ENCODE measurements around the gene TLR4.

Gene TLR4

DNA sequence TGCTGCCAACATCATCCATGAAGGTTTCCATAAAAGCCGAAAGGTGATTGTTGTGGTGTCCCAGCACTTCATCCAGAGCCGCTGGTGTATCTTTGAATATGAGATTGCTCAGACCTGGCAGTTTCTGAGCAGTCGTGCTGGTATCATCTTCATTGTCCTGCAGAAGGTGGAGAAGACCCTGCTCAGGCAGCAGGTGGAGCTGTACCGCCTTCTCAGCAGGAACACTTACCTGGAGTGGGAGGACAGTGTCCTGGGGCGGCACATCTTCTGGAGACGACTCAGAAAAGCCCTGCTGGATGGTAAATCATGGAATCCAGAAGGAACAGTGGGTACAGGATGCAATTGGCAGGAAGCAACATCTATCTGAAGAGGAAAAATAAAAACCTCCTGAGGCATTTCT lies 10.1 kb downstream of the TLR4 start:
- DNase-seq (ENCODE audit: low read depth, low spot score): no peak

DNA sequence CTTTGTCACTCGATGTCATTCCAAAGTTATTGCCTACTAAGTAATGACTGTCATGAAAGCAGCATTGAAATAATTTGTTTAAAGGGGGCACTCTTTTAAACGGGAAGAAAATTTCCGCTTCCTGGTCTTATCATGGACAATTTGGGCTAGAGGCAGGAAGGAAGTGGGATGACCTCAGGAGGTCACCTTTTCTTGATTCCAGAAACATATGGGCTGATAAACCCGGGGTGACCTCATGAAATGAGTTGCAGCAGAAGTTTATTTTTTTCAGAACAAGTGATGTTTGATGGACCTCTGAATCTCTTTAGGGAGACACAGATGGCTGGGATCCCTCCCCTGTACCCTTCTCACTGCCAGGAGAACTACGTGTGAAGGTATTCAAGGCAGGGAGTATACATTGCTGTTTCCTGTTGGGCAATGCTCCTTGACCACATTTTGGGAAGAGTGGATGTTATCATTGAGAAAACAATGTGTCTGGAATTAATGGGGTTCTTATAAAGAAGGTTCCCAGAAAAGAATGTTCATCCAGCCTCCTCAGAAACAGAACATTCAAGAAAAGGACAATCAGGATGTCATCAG lies 11.3 kb downstream of the TLR4 start:
- no peak for DNase-seq (ENCODE audit: low read depth, low spot score)

DNA sequence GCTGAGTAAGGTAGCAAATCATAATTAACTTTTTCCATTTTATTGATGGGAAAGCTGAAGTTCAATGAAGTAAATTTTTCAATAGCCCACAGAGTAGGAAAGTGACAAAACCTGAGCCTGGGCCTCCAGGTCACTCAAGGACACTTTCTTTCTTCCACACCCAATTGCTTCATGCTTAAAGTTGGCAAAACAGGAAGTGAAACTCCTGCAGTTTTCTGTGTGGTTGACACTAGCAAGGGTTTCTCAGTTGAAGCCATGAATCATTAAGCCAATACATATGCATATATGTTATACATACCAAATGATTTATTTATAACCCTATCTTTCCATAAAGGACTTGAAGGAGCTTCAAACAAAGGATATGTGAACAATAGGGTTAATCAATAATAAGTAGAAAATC lies 13.9 kb downstream of the TLR4 start:
- no peak for DNase-seq (ENCODE audit: low read depth, low spot score)

DNA sequence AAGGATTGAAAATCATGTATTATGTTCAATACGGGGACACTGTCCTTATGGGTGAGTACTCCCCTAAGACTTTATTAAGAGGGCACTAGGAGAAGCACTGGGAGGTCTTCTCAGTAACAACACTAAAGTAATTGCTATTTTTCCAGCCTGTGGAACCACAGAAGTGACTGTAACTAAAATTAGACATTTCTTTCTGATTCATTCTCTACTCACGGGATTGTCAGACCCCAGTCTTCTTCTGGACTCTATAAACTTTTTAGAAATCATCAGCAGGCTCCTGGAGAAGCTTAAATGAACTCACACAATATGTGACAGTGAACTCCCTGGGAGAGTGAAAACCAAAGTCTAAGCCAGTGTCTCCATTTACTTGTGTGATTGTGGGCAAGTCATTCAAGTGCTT lies 14.5 kb downstream of the TLR4 start:
- no peak for DNase-seq (ENCODE audit: low read depth, low spot score)

DNA sequence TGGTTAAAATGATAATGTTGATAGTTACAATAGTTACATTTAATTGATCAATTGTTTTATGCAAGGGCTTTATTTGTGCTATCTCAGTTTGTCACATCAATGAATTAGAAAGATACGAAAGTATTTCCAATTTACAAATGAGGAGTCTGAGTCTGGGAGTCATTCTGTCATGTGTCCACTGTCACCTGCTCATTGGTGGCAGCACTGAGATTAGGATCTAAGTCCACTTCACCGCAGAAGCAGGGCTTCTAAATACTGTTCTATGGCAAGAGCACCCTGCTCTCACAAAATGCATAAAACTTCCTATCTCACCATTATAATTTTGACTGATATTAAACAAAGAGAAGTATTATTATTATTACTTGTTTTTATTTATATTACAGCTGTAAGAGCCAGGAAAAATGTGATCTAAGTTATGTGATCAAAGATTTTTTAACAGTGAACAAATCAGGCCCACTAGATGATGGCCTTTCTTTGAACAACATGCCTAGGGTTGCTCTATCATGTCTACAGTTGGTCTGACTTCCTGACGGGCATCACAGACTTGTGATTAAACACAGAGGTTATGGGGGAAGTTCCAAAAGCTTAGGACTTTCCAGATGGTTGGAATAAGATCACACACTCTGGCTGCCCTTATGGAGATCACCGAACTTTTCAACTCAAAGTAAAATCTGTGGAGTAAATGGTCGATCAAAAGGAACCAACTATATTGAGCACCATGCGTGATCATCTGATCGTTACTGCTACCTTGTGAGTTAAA lies 15.1 kb downstream of the TLR4 start:
- DNase-seq (ENCODE audit: low read depth, low spot score): no peak

DNA sequence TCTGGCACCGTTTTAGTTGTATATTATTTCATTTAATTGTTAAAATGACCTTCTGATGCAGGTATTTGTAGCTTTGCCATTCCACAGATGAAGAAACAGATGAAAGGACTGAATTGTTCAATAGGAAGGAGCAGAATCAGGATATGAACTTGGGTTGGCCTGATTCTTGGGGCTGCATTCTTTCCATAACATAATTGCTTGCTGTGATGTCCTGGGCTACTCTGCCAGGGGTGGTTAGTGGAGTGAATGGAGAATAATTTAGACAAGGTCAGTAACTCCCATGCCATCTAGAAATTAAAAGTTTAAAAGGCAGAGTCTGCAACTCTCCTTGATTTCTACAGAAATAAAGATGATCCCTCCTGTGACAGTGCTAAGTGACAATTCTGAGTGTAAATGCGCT lies 15.9 kb downstream of the TLR4 start:
- DNase-seq (ENCODE audit: low read depth, low spot score): no peak

DNA sequence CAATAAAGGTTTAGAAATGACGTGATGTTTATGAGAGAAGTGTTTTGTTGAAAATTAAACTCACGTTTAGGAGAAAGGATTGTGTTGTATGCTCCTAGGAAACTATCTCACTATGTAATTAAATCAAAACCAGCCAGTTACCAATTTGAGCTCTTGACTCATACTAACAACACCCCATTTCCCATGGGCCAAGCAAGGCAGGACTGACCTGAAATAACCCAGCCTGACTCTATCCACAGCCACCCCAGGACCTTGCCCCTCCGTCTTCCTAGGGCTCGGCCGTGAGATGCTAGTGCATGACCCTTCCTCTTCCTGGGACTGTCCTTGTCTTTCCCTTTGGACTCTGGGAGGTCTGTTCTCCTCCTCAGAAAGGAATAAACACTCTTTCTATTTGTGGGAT lies 16.4 kb downstream of the TLR4 start:
- peak; percentile 57 for DNase-seq (ENCODE audit: low read depth, low spot score)

DNA sequence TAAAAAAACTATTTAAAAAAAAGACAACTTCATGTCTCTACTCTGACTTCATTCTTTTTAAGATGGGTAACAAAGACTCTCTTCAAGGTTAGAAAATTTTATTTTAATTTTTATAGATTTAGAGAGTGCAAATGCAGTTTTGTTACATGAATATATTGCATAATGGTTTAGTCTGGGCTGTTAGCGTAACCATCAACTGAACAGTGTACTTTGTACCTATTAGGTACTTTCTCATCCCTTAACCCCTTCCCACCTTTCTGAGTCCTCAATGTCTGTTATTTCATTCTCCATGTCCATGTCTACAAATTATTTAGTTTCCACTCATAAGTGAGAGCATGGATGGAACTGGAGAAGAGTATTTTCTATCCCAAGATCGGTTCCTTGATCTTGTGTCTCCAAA lies 16.8 kb downstream of the TLR4 start:
- DNase-seq (ENCODE audit: low read depth, low spot score): no peak

DNA sequence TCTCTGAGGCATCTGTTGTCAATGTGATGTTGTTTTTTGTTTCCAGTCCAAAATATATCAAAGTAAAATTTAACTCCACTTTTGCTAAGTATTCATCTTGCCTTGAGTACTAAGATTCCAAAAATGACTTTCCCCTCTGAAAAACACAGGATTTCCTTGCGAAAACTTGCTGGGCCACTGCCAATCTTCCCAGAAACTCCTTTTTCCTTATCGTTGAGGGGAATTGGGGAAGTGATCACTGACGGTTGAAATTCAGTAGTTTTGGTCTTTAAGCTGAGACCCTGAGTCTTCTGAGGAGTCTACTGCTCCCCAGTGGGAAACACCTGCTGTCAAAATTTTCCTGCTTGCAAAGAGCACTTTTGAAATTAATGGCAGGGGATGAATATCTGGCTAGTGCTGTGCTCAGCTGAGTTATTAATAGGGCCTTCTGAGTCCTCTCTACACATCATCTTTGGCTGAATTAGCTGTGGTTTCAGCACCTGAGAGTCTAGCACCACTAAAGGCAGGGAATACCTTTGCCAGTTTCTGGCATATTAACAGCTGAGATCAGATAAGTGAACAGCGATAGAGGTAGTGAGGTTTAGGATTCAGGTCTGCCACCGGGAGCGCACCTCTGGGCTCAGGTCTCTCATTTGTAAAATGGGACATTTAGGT lies 18.0 kb downstream of the TLR4 start:
- no peak for DNase-seq (ENCODE audit: low read depth, low spot score)

DNA sequence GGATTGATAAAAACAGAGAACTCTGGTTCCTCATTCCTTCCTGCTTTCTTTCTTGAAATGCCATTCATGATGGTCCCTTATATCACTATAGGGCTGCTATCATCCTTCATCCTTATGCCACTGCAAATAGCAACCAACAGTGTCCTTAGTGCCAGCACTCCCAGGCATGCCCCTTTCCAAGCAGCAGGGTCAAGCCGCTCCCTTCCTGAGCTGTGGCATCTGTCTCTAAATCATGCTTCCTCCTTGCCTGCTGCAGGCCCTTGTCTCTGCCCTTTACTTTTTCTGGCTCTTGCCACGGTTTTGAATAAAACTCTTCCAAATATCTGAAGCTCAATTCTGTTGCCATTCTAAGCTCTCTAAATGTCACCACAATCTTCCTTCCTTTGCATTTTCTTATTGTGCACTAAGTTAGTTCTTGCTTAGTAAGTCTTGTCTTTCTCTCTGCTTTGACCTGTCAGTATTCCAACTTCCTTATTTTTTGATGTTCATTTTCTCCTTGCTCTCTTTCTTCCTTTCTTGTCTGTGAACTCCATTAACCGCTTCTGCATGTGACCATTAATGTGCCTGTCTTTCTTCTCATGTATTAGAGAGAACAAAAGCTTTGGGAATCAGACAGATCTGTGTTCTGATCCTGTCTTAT lies 19.9 kb downstream of the TLR4 start:
- no peak for DNase-seq (ENCODE audit: low read depth, low spot score)

DNA sequence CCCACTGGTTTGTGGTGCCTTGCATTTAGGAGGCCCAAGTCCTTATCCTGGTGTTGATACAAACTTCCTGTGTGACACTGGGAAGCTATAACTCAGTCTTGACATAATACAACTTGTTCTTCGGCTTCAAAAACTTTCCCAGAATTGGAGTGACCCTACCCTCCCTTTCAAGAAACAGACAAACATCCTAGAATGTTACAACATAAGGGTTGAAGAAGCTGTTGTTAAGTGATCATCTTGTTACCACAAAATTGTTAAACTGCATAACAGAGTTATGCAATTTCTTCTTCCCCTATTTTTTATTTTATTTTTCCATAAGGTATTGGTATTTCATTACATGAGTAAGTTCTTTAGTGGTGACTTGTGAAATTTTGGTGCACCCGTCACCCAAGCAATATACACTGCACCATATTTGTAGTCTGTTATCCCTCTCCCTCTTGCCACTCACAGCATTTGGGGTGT lies 21.3 kb downstream of the TLR4 start:
- no peak for DNase-seq (ENCODE audit: low read depth, low spot score)

DNA sequence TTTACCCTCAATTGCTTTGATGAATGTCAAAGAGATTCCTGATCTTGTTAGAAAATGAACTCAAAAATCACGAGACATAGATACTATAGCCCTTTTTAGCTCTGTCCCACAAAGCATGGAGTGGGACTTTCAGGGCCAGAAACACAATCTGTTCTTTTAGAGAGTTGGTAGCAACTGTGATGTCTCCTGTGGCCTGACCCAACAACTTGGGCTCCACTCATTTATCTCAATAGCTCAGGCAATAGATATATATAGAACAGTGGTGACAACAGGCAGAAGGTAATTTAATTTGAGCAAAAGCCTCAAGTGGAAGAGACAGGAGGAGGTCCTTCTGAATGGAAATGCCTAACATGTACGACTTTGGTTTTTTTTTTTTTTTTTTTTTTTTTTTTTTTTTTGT lies 25.2 kb downstream of the TLR4 start:
- no peak for DNase-seq (ENCODE audit: low read depth, low spot score)

DNA sequence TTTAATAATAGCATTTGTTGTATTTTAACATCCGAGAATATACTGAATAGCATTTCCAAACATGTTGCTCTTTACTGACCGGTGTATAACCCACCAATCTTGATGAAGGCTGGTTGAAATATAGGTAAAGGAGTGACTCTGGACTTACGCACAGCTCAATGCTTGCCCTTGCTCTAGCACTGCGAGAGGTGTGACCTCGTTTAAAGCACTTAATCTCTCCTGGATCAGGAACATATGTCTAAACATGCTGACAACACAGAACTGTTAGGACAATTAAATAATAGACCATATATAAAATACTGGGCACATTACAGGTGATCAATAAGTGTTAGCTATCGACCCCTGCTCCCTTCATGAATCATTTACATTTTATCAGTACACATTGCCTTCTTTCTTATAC lies 28.3 kb downstream of the TLR4 start:
- DNase-seq (ENCODE audit: low read depth, low spot score): no peak

DNA sequence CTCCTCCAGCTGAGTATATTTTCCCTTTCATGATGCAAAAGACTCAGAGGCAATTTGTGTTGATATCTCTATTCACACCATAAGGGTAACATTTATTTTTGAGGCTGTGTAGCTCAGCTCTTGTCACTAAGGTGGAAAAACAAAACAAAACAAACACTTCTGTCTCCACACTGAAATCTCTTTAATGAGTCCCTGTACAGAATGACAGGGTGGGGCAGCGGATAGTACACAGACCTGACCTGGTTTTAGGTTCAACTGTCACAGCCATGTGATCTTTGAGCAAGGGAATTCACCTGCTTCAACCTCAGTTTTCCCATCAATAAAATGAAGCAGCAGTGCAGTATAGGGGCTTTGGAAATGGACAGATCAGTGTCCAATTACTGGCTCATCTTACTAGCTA lies 29.3 kb downstream of the TLR4 start:
- no peak for DNase-seq (ENCODE audit: low read depth, low spot score)

DNA sequence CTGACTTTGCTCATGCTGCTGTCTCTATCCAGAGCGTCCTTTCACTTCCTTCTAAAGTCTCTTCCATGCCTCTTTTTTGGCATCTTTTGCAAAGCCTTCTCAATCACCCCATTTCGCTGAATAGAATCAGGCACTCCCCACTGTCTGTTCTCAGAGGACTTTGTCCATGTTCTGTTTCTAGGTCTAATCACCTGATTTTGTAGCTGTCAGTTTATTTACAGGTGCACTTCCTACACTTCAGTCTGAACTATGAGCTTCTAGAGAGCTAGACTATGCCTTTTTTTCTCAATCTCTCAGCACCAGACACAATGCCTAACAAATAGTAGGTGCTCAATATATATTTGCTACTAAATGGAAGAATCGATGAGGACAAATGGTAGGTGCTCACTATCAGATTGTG lies 29.9 kb downstream of the TLR4 start:
- DNase-seq (ENCODE audit: low read depth, low spot score): no peak

DNA sequence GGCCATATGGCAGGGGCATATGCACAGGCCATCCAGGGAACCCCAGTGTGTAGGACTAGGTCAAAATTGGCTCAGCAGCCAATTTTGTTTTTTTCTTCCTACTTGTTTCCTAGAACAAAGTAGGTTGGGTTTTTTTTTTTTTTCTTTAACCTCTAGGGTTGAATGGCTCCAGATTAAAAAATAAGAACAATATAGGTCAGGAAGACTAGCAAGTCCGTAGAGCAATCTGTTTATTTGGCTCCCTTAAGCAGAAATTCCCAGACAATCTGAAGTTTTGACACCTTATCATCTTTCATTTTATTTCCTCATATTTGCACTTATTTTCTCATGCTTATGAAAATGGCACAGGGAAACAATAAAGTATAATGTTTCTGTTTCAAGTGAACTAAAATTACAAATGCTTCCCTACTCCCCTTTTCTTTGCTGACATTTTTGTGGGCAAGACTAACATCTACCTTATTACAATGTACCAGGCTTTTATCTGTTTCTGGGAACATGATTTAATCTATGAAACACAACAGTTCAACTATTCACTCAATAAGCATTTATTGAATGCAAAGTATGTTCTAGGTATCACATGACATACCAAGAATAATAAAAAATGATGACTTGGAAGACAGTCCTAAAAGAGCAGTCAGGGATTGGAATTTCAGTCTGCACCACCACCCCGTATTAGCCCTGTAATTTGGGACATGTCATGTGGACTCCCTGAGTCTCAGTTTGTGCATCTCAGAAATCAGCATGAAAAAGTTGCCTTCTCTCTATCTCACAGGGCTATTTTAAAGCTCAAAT lies 30.5 kb downstream of the TLR4 start:
- no peak for DNase-seq (ENCODE audit: low read depth, low spot score)

DNA sequence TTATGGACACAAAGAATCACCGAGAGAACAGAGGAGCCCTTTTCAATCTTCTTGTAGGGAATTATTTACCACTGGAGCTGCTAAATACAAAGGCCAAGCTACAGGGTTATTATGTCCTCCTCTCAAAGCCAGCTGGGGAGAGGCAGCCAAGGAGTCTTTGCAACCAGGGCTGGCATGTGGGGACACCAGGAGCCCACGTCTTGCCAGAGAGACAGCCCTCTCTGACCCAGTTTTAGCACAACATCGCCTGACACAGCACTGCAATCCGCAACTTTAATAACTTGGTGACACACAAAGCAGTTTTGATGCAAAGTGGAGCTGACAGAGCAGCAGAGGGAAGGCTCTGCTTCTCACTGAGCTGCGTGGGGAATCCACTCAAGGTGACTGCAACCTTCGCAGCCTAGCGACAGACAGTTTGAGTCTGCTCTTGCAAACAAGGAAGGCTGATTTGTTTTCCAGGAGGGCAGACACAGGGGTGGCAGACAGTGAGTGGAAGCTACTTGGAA lies 33.6 kb downstream of the TLR4 start:
- DNase-seq (ENCODE audit: low read depth, low spot score): no peak

DNA sequence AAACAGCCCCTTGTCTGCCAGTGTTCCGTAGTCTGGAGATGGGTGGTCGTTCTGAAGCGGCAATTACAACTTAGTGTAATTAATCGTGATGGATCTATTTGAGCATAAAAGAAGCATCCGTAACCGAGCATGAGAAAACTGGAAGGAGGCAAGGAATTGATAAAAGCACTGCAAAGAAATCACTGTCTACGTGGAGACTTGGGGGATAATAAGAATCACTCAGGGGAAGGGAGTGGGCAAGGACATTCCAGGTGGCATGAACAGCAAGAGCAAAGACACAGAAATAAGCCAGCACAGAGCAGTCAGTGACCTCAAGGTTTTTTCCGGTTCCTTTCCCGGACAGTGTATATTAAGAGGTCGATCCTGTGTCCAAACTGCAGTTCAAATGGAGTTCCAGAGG lies 35.0 kb downstream of the TLR4 start:
- no peak for DNase-seq (ENCODE audit: low read depth, low spot score)

DNA sequence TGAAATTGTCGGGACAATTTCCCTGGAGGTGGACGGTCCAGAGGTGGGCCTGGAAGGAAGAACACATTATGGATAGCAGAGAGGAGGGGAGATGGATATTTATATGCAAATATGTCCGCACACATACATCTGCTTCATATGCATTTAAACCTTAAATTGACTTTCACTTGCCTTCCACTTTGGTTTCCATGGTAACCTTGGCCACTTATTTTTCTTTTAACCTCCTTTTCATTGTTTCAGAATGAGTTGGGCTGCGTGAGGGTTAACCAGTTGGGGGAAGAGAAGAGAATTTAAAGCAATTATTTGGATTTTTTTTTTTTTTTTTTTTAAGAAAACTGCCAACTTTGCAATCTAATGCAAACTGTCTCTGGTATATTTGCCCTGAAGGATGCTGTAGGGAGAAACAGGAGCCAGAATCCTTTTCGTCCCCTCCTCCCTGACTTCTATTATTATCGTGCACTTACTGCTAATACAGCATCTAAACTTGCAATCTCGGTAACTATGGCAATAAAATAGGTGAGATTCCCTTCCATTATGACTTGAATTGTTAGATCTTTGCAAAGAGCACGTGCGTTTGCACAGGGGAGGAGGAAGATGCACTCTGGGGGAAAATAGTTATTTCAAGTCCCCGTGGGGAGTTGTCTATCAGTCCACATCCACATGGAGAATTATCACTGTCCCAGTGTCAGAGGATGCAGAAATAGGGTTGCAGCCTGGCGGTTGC lies 35.6 kb downstream of the TLR4 start:
- no peak for DNase-seq (ENCODE audit: low read depth, low spot score)

DNA sequence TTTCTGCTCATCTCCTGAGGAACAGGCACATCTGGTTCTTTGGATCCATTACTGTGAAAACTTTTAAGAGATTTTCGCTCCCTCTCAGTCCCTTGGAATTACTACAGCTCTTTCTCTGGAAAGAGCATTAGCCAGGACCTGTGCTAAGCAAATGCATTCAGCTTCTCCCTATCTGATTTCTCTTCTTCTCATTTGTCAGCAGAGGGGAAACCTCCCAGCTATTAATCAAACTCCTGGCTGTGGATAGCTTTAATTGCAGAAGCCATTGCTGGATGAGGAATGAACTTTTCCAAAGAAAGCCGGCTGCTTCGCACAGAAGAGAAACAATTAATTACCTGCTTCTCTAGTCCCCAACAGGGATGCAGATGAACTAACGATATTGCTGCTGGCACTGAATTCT lies 37.9 kb downstream of the TLR4 start:
- DNase-seq (ENCODE audit: low read depth, low spot score): no peak

DNA sequence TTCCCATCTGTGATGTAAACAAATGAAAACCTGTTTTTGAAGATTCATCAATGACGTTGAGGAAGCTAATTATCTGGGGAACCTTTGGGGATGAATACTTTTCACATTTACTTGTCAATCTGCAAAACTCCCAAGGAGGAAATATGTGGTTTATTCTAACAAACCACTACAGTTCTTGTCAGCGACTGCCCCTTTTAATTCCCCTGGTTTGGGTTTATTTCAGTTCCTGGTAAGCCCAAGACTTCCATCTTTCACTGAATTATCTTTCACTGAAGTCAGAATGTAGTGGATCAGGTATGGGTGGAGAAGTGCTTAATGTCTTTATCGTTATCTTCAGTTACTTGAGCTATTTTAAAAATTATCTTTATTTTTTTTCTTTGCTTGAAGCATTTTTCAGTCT lies 40.2 kb downstream of the TLR4 start:
- no peak for DNase-seq (ENCODE audit: low read depth, low spot score)

Data from brain pericyte (primary cell).